DND-41 (cell line): ENCODE data around the gene APOL6.

ENCODE experiments used
- EZH2 ChIP-seq: IDR thresholded peaks from 3 replicates; pipeline ENCODE4 v1.6.1; 2012; ENCODE audit warnings: borderline replicate concordance, low read depth, mild to moderate bottlenecking, moderate library complexity, low read length, inconsistent platforms; ENCODE audit not compliant: severe bottlenecking
- TF ChIP-seq, protein P1 (sequence below): IDR thresholded peaks from 2 replicates; pipeline ENCODE4 v1.5.1; 2012; ENCODE audit warnings: borderline replicate concordance, low read length, moderate library complexity, mild to moderate bottlenecking; ENCODE audit not compliant: poor library complexity, severe bottlenecking; ENCODE audit errors: extremely low read depth

DNA sequence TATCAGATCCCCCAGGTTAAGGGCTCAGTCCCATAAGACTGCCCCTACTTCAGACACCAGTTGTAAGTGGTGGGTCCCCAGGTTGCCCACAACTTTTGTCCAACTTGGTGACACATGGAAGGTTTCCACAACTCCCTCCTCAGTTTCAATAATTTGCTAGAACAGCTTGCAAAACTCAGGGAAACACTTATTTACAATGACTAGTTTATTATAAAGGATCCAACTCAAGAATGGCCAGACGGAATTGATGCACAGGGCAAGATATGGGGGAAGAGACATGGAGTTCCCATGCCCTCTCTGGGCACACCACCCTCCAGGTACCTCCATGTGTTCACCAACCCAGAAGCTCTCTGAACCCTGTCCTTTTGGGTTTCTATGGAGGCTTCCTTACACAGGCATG, 5.6 kb downstream of the APOL6 start:
- TF ChIP-seq, protein P1, sequence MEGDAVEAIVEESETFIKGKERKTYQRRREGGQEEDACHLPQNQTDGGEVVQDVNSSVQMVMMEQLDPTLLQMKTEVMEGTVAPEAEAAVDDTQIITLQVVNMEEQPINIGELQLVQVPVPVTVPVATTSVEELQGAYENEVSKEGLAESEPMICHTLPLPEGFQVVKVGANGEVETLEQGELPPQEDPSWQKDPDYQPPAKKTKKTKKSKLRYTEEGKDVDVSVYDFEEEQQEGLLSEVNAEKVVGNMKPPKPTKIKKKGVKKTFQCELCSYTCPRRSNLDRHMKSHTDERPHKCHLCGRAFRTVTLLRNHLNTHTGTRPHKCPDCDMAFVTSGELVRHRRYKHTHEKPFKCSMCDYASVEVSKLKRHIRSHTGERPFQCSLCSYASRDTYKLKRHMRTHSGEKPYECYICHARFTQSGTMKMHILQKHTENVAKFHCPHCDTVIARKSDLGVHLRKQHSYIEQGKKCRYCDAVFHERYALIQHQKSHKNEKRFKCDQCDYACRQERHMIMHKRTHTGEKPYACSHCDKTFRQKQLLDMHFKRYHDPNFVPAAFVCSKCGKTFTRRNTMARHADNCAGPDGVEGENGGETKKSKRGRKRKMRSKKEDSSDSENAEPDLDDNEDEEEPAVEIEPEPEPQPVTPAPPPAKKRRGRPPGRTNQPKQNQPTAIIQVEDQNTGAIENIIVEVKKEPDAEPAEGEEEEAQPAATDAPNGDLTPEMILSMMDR: no peak
- TF ChIP-seq EZH2: no peak
